GM12891 (cell line): ENCODE results near the gene CCDC40.

Experiments
- POLR2A ChIP-seq: IDR thresholded peaks from 2 replicates; pipeline ENCODE4 v1.6.1; 2011; ENCODE audit warnings: low read depth, low read length, control low read depth
- POLR2AphosphoS5 ChIP-seq: IDR thresholded peaks from 2 replicates; pipeline ENCODE4 v1.6.1; 2011; ENCODE audit warnings: low read depth, low read length, control low read depth
- SPI1 ChIP-seq: IDR thresholded peaks from 2 replicates; pipeline ENCODE4 v1.6.1; 2011; ENCODE audit warnings: low read depth, low read length, control low read depth
- TAF1 ChIP-seq: IDR thresholded peaks from 2 replicates; pipeline ENCODE4 v1.6.1; 2011; ENCODE audit warnings: low read depth, low read length, control low read depth

- TF ChIP-seq SPI1 (no peak), POLR2AphosphoS5 (no peak), POLR2A (no peak), TAF1 (no peak)
These were observed 72.7 kb downstream of the CCDC40 start for GRCh38 chr17:80109066-80109660.
